H9 (cell line): ENCODE measurements around the gene MCF2L. TPM values are rescaled to one million over a fixed set of nuclear protein-coding genes. Genes with fewer than 3 reads are reported as not detected.

Experiments used
- DNase-seq: peaks from one replicate; pipeline ENCODE4 v3.0.0-alpha.2; 2017
- H2AFZ ChIP-seq: one replicate; pipeline ENCODE4 v1.6.1; 2013; ENCODE audit warnings: mild to moderate bottlenecking, low read length, control low read depth, moderate library complexity
- H2AK5ac ChIP-seq: 2 replicates; pipeline ENCODE4 v1.6.1; 2013; ENCODE audit warnings: low read length, control low read depth, mixed read lengths; ENCODE audit not compliant: insufficient read length
- H2BK120ac ChIP-seq: one replicate; pipeline ENCODE4 v1.6.1; 2013; ENCODE audit warnings: low read depth, mild to moderate bottlenecking, low read length, control low read depth, inconsistent platforms; ENCODE audit not compliant: poor library complexity, severe bottlenecking
- H2BK12ac ChIP-seq: 2 replicates; pipeline ENCODE4 v1.6.1; 2013; ENCODE audit warnings: low read length, control low read depth, mixed read lengths, low read depth; ENCODE audit not compliant: insufficient read length
- H2BK15ac ChIP-seq: 2 replicates; pipeline ENCODE4 v1.6.1; 2013; ENCODE audit warnings: low read depth, low read length, control low read depth
- H2BK20ac ChIP-seq: one replicate; pipeline ENCODE4 v1.6.1; 2013; ENCODE audit warnings: low read depth, mild to moderate bottlenecking, low read length, control low read depth, inconsistent platforms; ENCODE audit not compliant: poor library complexity, severe bottlenecking
- H2BK5ac ChIP-seq: 2 replicates; pipeline ENCODE4 v1.6.1; 2013; ENCODE audit warnings: low read length, control low read depth, mixed read lengths; ENCODE audit not compliant: insufficient read length
- H3K14ac ChIP-seq: 2 replicates; pipeline ENCODE4 v1.6.1; 2013; ENCODE audit warnings: low read length, control low read depth; ENCODE audit not compliant: insufficient read depth
- H3K18ac ChIP-seq: 2 replicates; pipeline ENCODE4 v1.6.1; 2013; ENCODE audit warnings: low read depth, mild to moderate bottlenecking, mixed read lengths, low read length, control low read depth; ENCODE audit not compliant: insufficient read length
- H3K23ac ChIP-seq: 2 replicates; pipeline ENCODE4 v1.6.1; 2013; ENCODE audit warnings: low read length, control low read depth, mixed read lengths, low read depth; ENCODE audit not compliant: insufficient read length
- H3K23me2 ChIP-seq: 2 replicates; pipeline ENCODE4 v1.6.1; 2013; ENCODE audit warnings: low read depth, mild to moderate bottlenecking, mixed read lengths, low read length, control low read depth; ENCODE audit not compliant: insufficient read length, poor library complexity, severe bottlenecking
- H3K27ac ChIP-seq: 2 replicates; pipeline ENCODE4 v1.5.1; 2013; ENCODE audit warnings: low read length, control low read depth, mixed read lengths, low read depth; ENCODE audit not compliant: insufficient read length
- H3K27me3 ChIP-seq: 2 replicates; pipeline ENCODE4 v1.6.1; 2013; ENCODE audit warnings: low read length, control low read depth, inconsistent platforms; ENCODE audit not compliant: insufficient read depth
- H3K4ac ChIP-seq: 2 replicates; pipeline ENCODE4 v1.6.1; 2013; ENCODE audit warnings: low read depth, mild to moderate bottlenecking, control low read depth, inconsistent platforms, low read length, moderate library complexity
- H3K4me1 ChIP-seq: 2 replicates; pipeline ENCODE4 v1.6.1; 2013; ENCODE audit warnings: low read length, control low read depth, inconsistent platforms; ENCODE audit not compliant: insufficient read depth
- H3K4me2 ChIP-seq: 2 replicates; pipeline ENCODE4 v1.6.1; 2013; ENCODE audit warnings: low read length, control low read depth, mixed read lengths; ENCODE audit not compliant: insufficient read length, insufficient read depth
- H3K56ac ChIP-seq: 2 replicates; pipeline ENCODE4 v1.6.1; 2013; ENCODE audit warnings: low read depth, mild to moderate bottlenecking, mixed read lengths, low read length, control low read depth; ENCODE audit not compliant: insufficient read length
- H3K79me1 ChIP-seq: 2 replicates; pipeline ENCODE4 v1.6.1; 2013; ENCODE audit warnings: low read depth, mild to moderate bottlenecking, moderate library complexity, low read length, control low read depth, inconsistent platforms; ENCODE audit not compliant: insufficient read depth, poor library complexity, severe bottlenecking
- H3K79me2 ChIP-seq: 2 replicates; pipeline ENCODE4 v1.6.1; 2013; ENCODE audit warnings: low read length, control low read depth, inconsistent platforms; ENCODE audit not compliant: insufficient read depth
- H3K9ac ChIP-seq: 2 replicates; pipeline ENCODE4 v1.6.1; 2013; ENCODE audit warnings: low read length, control low read depth, mixed read lengths; ENCODE audit not compliant: insufficient read length; ENCODE audit errors: extremely low read depth
- H3K9me3 ChIP-seq: one replicate; pipeline ENCODE4 v1.6.1; 2013; ENCODE audit warnings: low read depth, low read length, inconsistent platforms; ENCODE audit not compliant: control insufficient read depth
- H3T11ph ChIP-seq: one replicate; pipeline ENCODE4 v1.6.1; 2013; ENCODE audit warnings: mild to moderate bottlenecking, low read length, control low read depth, inconsistent platforms
- H4K20me1 ChIP-seq: one replicate; pipeline ENCODE4 v1.6.1; 2013; ENCODE audit not compliant: control insufficient read depth, insufficient read length, insufficient read depth
- H4K5ac ChIP-seq: 2 replicates; pipeline ENCODE4 v1.6.1; 2013; ENCODE audit warnings: low read depth, mild to moderate bottlenecking, mixed read lengths, low read length, control low read depth; ENCODE audit not compliant: insufficient read length
- H4K8ac ChIP-seq: replicated peaks from 2 replicates; pipeline ENCODE4 v1.6.1; 2013; ENCODE audit warnings: low read length, control low read depth, mixed read lengths, low read depth; ENCODE audit not compliant: insufficient read length
- H4K91ac ChIP-seq: 2 replicates; pipeline ENCODE4 v1.6.1; 2013; ENCODE audit warnings: low read depth, mild to moderate bottlenecking, moderate library complexity, mixed read lengths, low read length, control low read depth; ENCODE audit not compliant: insufficient read length
- H3K27ac Mint-ChIP-seq, 3 experiments: 2 replicates in 2 of 3; 3 replicates in 1 of 3; pipeline ENCODE4 v1.8.0; 2020 to 2021; ENCODE audit warnings: mixed read lengths in 3 of 3, mild to moderate bottlenecking in 1 of 3, moderate library complexity in 1 of 3
- H3K27me3 Mint-ChIP-seq: 2 replicates; pipeline ENCODE4 v1.8.0; 2021; ENCODE audit warnings: low read depth, mild to moderate bottlenecking, moderate library complexity, mixed read lengths
- H3K36me3 Mint-ChIP-seq, 3 experiments: 2 replicates in 2 of 3; 3 replicates in 1 of 3; pipeline ENCODE4 v1.8.0; 2020 to 2021; ENCODE audit warnings: low read depth in 3 of 3, mixed read lengths in 3 of 3; ENCODE audit not compliant: insufficient read depth in 1 of 3
- H3K4me1 Mint-ChIP-seq, 2 experiments: 2 replicates each; pipeline ENCODE4 v1.8.0; 2020; ENCODE audit warnings: mixed read lengths in 2 of 2
- H3K4me3 Mint-ChIP-seq, 2 experiments: 2 replicates in 1 of 2; 3 replicates in 1 of 2; pipeline ENCODE4 v1.8.0; 2020 to 2021; ENCODE audit warnings: mild to moderate bottlenecking in 2 of 2, mixed read lengths in 2 of 2, moderate library complexity in 1 of 2
- H3K9me3 Mint-ChIP-seq, 2 experiments: 2 replicates in 1 of 2; 3 replicates in 1 of 2; pipeline ENCODE4 v1.8.0; 2020; ENCODE audit warnings: mild to moderate bottlenecking in 2 of 2, mixed read lengths in 2 of 2, moderate library complexity in 1 of 2
- WGBS: extraction: QIAGEN DNeasy Blood & Tissue Kit; methylation state at CpG from one replicate; pipeline ENCODE4 v1.1.7; 2013; ENCODE audit warnings: missing lambda C conversion rate, low lambda C conversion rate, mixed read lengths; ENCODE audit not compliant: insufficient read length; ENCODE audit errors: extremely low coverage; 5-methylcytosine and 5-hydroxymethylcytosine counted together
- total RNA-seq: library from RNA; stranded (reverse); gene quantifications from 2 replicates; pipeline ENCODE4 v1.2.1, GENCODE V29; 2021
- TF ChIP-seq, protein P1 (sequence below): fragments of 200-600 bp; sonication (generic); conservative IDR thresholded peaks from 3 replicates; pipeline ENCODE4 v1.8.0; 2021; ENCODE audit warnings: antibody characterized with exemption, mild to moderate bottlenecking

The MCF2L gene
- total RNA-seq, 1 experiment from 2014 or later = 18.5 TPM

DNA sequence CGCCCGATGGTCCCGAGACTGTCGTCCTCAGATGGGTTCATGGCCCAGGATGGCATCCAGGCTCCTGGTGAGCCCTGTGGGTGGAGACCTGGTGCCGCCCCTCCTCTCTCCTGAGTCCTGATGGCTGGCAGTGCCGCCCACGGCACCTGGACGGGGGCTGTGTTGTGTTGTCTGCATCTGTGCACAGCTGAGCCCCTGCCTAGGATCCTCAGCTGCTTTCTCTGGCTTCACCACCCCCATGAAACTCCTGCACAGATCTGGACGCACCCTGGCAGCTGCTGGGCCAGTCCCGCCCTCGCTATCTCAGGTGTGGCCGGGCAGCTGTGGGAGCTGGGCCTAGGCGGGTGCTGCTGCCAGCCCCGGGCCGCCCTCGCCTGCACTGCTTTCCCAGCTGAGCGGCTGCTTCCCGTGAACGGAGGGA, 27.7 kb downstream of the MCF2L start:
- Histone ChIP-seq H3K9ac (no peak overlapping the region), H2BK12ac (no peak overlapping the region), H4K5ac (no peak overlapping the region), H3K14ac (no peak overlapping the region), H3T11ph (no peak overlapping the region), H3K79me1 (no peaks in the 10 kb centered on the region), H3K56ac (no peak overlapping the region), H3K27ac (no peak overlapping the region), H3K9me3 (no peaks in the 10 kb centered on the region), H3K18ac (no peak overlapping the region), H3K23me2 (no peaks in the 10 kb centered on the region), H2AFZ (no peak overlapping the region), H4K91ac (no peak overlapping the region), H3K27me3 (no peaks in the 10 kb centered on the region), H4K20me1 (no peaks in the 10 kb centered on the region), H2AK5ac (no peak overlapping the region), H2BK120ac (no peak overlapping the region), H2BK20ac (no peak overlapping the region), H3K4ac (no peak overlapping the region), H2BK5ac (no peak overlapping the region), H3K79me2 (no peaks in the 10 kb centered on the region), H3K4me1 (no peaks in the 10 kb centered on the region), H2BK15ac (no peak overlapping the region), H3K23ac (no peak overlapping the region), H3K4me2 (no peak overlapping the region), H4K8ac (no peak overlapping the region)
- H3K36me3 Mint-ChIP-seq = no peaks in the 10 kb centered on the region
- DNase-seq = no peak
- no peaks in the 10 kb centered on the region; a peak in 1 of 5 replicates for H3K9me3 Mint-ChIP-seq
- WGBS = no CpG with 5 or more reads among the region's 19 CpGs
- TF ChIP-seq, protein P1, sequence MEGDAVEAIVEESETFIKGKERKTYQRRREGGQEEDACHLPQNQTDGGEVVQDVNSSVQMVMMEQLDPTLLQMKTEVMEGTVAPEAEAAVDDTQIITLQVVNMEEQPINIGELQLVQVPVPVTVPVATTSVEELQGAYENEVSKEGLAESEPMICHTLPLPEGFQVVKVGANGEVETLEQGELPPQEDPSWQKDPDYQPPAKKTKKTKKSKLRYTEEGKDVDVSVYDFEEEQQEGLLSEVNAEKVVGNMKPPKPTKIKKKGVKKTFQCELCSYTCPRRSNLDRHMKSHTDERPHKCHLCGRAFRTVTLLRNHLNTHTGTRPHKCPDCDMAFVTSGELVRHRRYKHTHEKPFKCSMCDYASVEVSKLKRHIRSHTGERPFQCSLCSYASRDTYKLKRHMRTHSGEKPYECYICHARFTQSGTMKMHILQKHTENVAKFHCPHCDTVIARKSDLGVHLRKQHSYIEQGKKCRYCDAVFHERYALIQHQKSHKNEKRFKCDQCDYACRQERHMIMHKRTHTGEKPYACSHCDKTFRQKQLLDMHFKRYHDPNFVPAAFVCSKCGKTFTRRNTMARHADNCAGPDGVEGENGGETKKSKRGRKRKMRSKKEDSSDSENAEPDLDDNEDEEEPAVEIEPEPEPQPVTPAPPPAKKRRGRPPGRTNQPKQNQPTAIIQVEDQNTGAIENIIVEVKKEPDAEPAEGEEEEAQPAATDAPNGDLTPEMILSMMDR = no peak
- peaks cover 0 to 8% of the 10 kb centered on the region in 2 experiments; a peak in 1 of 4 replicates for H3K4me1 Mint-ChIP-seq
- no peak overlapping the region for H3K4me3 Mint-ChIP-seq
- peaks cover 3% of the 10 kb centered on the region; the same call in 1 of the 2 replicates for H3K27me3 Mint-ChIP-seq
- no peak overlapping the region for H3K27ac Mint-ChIP-seq
